ENCODE data around the gene FRAS1.
"Not testable (repeated sequence)": the region's sequence is repeated elsewhere in the genome, so short reads cannot be mapped to it uniquely, and the experiment has no call there.

The FRAS1 gene

GRCh38 chr4:78451407-78451806 lies 394.3 kb downstream of the FRAS1 start:
- DNase-seq, result no peak

- DNase-seq, result no peak
Observed at GRCh38 chr4:78454016-78454415, 396.9 kb downstream of the FRAS1 start.

GRCh38 chr4:78457751-78458150 lies 400.6 kb downstream of the FRAS1 start:
- no peak for DNase-seq

GRCh38 chr4:78459327-78459726 lies 402.2 kb downstream of the FRAS1 start:
- DNase-seq, result no peak

- DNase-seq, result no peak
Observed at GRCh38 chr4:78460368-78460767, 403.2 kb downstream of the FRAS1 start.

GRCh38 chr4:78464265-78464664 lies 407.1 kb downstream of the FRAS1 start:
- no peak for DNase-seq

- DNase-seq, result not testable (repeated sequence)
Observed at GRCh38 chr4:78467223-78467622, 410.1 kb downstream of the FRAS1 start.

GRCh38 chr4:78468272-78468671 lies 411.1 kb downstream of the FRAS1 start:
- DNase-seq, result no peak

GRCh38 chr4:78476108-78476704 lies 419.1 kb downstream of the FRAS1 start:
- DNase-seq, result no peak

GRCh38 chr4:78477276-78477675 lies 420.2 kb downstream of the FRAS1 start:
- DNase-seq, result no peak

- no peak for DNase-seq
Observed at GRCh38 chr4:78478523-78478922, 421.4 kb downstream of the FRAS1 start.

GRCh38 chr4:78480286-78480685 lies 423.2 kb downstream of the FRAS1 start:
- DNase-seq, result no peak

GRCh38 chr4:78481180-78481579 lies 424.1 kb downstream of the FRAS1 start:
- no peak for DNase-seq

GRCh38 chr4:78482281-78482680 lies 425.2 kb downstream of the FRAS1 start:
- no peak for DNase-seq

GRCh38 chr4:78483811-78484210 lies 426.7 kb downstream of the FRAS1 start:
- no peak for DNase-seq

GRCh38 chr4:78484574-78484973 lies 427.5 kb downstream of the FRAS1 start:
- no peak for DNase-seq

- DNase-seq, result no peak
Observed at GRCh38 chr4:78493731-78494130, 436.6 kb downstream of the FRAS1 start.

GRCh38 chr4:78496021-78496643 lies 439.0 kb downstream of the FRAS1 start:
- DNase-seq, result no peak

- not testable (repeated sequence) for DNase-seq
Observed at GRCh38 chr4:78506260-78506659, 449.1 kb downstream of the FRAS1 start.

- no peak for DNase-seq
Observed at GRCh38 chr4:78509043-78509442, 451.9 kb downstream of the FRAS1 start.

- DNase-seq, result no peak
Observed at GRCh38 chr4:78510108-78510507, 453.0 kb downstream of the FRAS1 start.

GRCh38 chr4:78510681-78511080 lies 453.6 kb downstream of the FRAS1 start:
- DNase-seq, result no peak

GRCh38 chr4:78512357-78512920 lies 455.3 kb downstream of the FRAS1 start:
- DNase-seq, result no peak

GRCh38 chr4:78513411-78513975 lies 456.4 kb downstream of the FRAS1 start:
- no peak for DNase-seq
